GM04503 (cell line): ENCODE measurements around the gene RHOJ.
"Not testable (repeated sequence)": the region's sequence is repeated elsewhere in the genome, so short reads cannot be mapped to it uniquely, and the experiment has no call there.

Source experiments
- DNase-seq: peaks from one replicate; pipeline ENCODE4 v3.0.0-alpha.2; 2012; ENCODE audit warnings: low read depth

RHOJ gene

GRCh38 chr14:63268771-63269170 lies 64.5 kb downstream of the RHOJ start:
- DNase-seq: no peak

DNA sequence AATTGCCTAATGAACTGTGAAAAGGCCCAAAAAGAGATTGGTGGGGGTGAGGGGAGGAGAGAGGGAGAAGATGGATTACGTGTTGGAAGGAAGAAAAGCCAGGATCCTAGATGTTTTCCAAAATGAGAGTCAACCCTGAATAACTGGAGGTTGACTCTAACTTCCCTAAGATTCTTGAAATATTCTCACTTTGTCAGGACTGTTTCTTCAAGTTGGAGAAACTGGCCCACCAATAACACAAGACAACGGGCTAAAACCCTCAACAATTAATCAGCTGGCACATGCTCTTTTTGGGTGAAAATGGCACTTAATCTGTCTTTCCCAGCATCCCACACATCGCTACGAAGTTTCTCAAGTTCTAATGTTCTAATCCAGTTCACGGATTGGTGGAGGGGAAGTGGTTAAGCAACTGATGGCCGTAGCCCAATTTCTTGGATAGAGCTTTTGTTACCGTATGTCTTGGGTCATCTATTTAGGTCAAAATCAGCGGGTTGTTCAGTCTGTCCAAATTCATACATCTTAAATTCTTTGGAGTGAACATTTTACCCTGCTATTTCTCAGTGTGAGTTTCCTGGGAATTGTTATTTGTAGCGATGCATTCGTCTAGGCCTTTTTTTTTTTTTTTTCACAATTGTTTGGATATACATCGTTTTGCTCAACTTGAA lies 65.5 kb downstream of the RHOJ start:
- no peak for DNase-seq

DNA sequence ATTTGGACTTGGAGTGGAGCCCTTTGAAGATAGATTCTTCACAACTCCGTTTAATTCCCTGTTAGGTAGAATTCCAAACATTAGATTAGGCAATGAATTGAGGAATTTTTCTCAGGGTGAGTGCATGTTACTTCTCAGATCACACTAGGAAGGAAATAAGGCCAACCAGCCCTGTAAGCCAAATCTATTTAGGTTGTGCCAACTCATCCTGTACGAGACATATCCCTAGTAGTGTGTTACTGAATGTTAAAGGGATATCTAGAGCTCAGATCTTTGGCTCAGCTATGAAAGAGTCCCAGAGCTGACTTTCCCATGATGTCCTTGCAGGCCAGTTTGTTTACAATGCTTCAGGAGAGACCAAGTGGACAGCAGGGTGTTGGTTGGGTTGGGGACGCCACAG lies 68.9 kb downstream of the RHOJ start:
- no peak for DNase-seq

- no peak for DNase-seq
These were observed 69.7 kb downstream of the RHOJ start for GRCh38 chr14:63273717-63274655.

GRCh38 chr14:63275611-63276010 lies 71.4 kb downstream of the RHOJ start:
- DNase-seq: no peak

- no peak for DNase-seq
These were observed 71.8 kb downstream of the RHOJ start for GRCh38 chr14:63276016-63276415.

DNA sequence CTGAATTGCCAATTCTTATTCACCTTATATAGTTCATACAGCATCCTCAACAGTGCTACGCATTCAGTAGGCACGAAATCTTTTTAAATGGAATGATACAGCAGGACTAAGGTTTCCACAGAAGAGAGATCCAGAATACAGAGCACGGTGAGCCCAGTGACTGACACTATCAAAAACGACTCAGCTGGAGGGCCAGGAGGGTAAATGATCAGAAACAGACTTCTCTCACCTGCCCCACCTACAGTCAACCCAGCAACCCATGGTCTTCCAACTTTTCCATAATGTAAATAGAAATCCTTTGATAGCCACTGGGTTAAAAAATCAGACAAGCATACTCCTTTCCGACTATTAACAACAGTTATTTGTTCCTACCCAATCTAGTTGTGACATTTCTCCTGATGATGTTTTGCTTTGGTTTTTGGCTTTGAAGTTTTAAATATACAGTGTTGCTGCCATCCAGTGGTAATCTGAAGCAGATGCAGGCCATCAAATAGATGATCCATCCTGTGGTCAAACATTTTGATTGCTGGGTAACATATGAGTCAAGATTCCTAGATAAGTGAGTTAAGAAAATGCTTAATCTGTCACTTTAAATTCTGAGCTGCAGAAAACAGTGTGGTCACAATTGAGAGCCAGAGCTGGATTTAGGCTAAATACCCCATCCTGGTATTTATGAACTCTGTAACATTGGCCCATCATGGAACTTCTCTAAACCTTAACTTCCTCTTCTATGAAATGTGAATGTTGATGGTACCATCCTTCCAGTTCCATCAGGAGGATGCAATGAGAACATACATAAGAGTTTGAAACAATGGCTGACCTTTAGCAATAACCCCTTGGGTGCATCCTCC lies 72.5 kb downstream of the RHOJ start:
- peak; percentile 16 for DNase-seq

DNA sequence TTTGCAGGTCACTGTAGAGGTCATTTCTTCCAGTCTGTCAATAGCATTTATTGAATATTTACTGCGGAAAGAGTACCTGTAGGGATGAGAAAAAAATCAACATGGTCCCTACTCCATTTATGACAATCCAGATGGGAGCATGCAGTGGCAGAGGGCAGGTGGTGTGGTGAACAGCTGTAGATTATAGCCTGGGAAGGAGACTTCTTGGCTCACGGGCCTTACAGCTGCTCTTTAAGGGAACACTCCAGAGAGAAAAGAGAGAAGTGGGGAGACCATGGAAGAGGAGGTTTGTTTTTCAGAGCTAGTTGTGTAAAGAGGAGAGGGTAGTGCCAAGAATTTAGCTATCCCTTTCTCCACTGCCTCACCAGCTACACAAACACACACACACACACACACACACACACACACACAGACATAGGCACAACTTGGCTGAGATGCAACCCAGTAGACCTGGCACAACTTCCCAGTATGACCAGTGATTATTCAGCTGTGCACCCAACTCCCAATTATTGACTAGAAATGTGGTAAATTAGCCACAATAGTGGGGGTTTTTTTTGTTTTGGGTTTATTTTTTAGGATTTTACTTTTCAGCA lies 73.4 kb downstream of the RHOJ start:
- no peak for DNase-seq

DNA sequence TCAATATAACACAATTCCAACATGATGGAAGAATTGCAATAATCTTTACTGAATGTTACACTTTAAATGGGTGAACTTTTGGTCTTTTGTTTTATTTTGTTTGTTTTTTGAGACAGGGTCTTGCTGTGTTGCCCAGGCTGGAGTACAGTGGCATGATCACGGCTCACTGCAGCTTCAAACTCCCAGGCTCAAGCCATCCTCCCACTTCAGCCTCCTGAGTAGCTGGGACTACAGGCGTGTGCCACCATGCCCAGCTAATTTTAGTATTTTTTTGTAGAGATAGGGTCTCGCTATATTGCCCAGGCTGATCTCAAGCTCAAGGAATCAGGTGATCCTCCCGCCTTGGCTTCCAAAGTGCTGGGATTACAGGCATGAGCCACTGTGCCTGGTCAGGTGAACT lies 75.7 kb downstream of the RHOJ start:
- DNase-seq: not testable (repeated sequence)

- no peak for DNase-seq
These were observed 79.0 kb downstream of the RHOJ start for GRCh38 chr14:63282997-63283883.

- no peak for DNase-seq
These were observed 79.6 kb downstream of the RHOJ start for GRCh38 chr14:63283884-63284248.

DNA sequence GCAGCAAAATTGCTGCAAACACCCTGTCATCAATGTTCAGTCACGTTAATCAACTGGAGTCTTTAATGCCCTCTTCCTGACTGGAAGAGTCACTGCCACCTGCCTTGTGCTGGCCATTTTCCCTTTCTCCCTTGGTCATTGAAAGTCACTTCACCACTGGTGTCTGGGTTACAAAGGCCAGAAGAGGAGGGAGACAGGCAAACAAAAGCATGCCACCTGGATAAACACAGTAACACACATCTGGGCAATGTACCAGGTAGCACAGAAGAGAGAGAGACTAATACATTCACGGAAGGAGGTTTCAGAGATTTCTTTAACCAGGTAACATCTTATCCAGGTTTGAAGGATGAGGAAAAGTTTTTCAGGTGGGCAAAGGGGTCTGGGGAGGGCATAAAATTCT lies 81.8 kb downstream of the RHOJ start:
- DNase-seq: no peak

GRCh38 chr14:63287666-63288483 lies 83.6 kb downstream of the RHOJ start:
- peak; percentile 26 for DNase-seq

GRCh38 chr14:63288853-63289252 lies 84.6 kb downstream of the RHOJ start:
- DNase-seq: no peak

GRCh38 chr14:63290741-63291430 lies 86.6 kb downstream of the RHOJ start:
- no peak for DNase-seq

GRCh38 chr14:63292805-63293204 lies 88.6 kb downstream of the RHOJ start:
- no peak for DNase-seq

DNA sequence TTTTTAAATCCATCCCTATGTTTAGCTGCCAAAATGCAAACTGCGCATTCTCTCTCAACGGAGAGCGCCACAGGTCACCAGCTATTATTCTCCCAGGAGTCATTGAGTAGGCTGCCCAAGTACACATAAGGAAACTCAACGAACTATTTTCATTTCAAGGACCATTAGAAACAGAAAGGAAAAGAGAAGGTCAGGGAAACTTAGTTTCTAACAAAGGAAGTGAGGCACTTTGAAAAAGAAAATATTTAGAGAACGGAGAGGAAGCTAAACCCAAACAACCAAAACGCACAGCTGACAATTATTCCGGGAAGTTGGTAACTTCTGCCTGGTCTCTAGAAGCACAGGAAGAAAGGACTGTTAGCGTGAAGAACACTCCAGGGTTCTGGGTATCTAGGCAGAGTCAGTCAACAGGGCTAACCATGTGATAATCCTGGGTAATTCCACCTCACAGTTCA lies 91.0 kb downstream of the RHOJ start:
- DNase-seq: no peak

DNA sequence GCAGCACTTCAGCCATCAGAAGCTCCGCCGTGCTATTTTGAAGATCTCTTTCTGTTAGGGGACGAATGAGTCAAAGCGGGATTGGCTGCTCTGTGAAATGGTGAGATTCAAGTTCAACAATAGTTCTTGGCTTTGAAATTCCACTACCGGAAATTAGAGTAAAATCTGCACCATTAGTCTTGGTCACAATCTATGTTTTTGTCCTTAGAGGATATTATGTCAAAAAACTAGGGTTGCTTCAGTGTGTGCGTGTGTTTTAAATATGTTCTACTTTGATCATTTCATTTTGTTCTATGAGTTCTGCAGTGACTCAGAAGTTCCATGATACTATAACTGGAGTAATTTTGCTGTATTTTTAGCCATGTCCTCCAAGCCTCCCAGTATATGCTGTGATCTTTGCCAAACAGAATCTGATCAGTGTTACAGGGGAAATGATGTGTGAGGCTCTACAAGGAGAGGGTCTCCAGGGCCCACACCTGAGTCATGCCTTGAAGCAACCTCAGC lies 91.9 kb downstream of the RHOJ start:
- DNase-seq: no peak

DNA sequence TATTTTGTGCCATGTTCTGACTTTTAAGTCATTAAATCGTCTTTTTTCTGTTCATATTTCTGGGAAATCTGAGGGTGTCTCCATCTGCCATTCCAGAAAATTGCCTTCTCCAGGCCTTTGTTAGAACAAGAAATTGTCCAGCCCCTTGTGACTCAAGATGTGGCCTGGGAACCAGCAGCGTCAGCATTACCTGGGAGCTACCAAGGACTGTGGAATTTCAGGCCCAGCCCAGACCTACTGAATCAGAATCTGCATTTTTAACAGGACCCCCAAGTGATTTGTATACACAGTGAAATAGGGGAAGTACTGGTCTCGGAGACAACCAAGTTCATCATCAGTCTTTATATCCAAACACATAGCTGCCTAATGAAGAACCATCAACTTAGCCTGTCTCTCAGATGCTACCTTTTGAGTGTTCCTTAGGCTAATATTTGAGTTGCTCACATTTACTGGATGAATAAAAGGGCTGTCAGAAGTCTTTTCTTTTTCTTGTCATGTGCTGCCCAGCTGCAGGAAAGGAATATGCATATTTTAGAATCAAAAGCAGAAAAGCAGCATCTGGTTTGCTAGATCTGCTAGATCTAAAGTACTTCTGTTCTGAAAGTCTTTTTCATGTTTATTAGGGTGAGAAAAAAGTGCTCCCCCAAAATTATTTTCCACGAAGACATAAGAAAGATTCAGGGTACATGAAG lies 93.3 kb downstream of the RHOJ start:
- DNase-seq: no peak
